Stimulated activated CD4-positive, alpha-beta T cell treated with anti-CD3 and anti-CD28 coated beads, TNF-alpha, amount 100 ng/mL, for 48 hours (primary cell): ENCODE results near the gene EHHADH.

Source experiments
- DNase-seq, 3 donors: peaks; one replicate each; pipeline ENCODE4 v3.0.0-alpha.2; 2020; ENCODE audit warnings: low read depth in 3 of 3

The EHHADH gene

GRCh38 chr3:185197068-185197467 is 56.8 kb downstream of the EHHADH start:
- DNase-seq, result no peak

DNA sequence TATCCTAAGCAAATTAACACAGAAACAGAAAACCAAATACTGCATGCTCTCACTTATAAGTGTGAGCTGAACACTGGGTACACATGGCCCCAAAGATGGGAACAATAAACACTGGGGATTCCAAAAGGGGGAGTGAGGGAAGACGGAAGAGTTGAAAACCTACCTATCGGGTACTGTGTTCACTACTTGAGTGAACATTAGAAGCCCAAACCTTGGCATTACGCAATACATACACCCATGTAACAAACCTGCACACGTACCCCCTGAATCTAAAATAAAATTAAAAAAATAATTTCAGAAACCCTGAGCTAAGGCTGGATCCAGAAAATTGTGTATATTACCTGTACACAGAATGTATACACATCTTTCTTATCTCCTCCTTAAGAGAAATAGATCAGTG is 58.2 kb downstream of the EHHADH start:
- no peak for DNase-seq

DNA sequence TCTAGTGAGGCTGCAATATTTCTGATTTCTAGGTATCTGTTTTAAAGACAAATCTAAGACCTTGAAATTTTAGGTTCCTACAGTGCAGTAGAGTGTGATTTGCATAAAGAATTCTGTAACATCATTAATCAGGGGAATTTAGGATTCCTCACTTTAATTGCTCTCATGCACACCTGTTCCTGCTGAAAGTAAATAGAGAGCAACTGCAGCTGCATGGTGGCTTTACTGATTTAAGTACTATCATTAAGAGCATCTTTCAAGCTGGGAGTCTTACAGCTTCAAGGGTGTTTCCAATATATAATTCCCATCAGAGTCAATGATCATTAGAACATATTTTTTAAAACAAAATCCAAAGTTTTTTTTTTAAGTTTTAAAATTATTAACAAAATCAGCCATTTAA is 65.0 kb downstream of the EHHADH start:
- no peak for DNase-seq

- DNase-seq, result no peak
Measured at GRCh38 chr3:185187391-185187790, 66.5 kb downstream of the EHHADH start.

DNA sequence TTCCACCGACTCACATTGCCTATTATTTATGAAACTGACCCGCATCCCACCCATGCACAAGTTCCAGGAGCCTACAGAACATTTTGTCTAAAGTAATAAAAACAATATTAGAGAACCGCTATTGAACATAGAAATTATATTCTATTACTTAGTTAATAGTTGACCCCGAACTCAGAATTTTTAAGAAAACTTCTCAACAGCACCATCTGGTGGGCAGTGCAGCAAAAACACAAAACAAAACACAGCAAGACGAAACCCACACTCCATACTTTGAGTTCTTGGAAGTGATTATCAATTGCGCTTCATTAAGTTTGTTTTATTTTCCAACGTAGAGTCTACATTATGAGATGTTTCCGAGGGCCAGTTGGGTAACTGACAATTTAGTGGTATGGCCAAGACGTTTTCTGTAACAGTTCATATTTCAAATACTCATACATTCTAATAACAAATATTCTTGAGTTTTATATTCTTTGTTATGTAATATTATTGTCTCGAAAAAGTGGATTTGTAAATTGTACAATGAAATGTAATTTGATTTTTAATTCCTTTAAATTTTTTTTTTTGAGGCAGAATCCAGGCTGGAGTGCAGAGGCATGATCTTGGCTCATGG is 77.0 kb downstream of the EHHADH start:
- peak in 1 of 3 donors; percentile 18 for DNase-seq

- no peak for DNase-seq
Measured at GRCh38 chr3:185175370-185175987, 78.4 kb downstream of the EHHADH start.

DNA sequence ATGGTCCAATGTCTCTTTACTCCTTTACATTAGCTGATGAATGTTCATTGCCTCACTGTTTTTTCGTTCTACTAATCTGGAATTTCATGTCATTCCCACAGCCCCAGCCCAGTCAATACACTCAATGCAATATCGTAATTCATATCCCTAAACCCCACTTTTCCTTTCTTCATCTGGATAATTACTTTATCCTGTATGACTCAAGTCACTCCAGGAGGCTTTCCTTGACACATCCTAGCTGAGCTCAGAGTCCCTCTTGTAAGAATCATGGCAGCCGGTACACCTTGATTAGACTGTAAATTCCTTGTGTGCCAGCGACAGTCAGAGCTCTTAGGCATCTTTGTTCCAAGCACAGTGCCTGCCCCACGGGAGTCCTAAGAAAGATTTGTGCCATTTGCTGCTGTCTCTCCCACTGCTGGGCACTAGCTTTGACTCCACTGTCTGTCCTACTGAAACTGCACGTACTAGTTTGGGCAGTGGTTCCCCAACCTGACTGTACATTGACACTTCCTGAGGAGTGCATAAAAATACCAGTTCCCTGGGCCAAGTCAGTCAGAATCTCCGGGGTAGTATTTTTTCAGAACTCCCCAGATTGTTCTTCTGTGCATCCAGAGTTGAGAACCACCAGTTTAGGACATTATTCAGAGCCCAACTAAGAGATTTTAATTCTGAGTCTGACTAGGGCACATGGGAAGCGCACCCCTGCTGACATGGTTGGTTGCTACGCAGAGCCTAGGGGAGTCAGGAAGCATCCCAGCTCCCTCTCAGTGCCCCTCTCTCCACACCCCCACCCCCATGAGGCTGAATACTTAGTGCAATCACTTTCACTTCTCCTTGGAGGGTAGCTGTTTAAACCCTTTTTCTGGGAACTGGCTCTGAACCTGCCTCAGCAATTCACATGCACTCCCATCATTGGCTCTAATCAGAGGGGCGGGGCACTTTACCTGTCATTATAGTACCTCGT is 81.5 kb downstream of the EHHADH start:
- DNase-seq, result no peak

DNA sequence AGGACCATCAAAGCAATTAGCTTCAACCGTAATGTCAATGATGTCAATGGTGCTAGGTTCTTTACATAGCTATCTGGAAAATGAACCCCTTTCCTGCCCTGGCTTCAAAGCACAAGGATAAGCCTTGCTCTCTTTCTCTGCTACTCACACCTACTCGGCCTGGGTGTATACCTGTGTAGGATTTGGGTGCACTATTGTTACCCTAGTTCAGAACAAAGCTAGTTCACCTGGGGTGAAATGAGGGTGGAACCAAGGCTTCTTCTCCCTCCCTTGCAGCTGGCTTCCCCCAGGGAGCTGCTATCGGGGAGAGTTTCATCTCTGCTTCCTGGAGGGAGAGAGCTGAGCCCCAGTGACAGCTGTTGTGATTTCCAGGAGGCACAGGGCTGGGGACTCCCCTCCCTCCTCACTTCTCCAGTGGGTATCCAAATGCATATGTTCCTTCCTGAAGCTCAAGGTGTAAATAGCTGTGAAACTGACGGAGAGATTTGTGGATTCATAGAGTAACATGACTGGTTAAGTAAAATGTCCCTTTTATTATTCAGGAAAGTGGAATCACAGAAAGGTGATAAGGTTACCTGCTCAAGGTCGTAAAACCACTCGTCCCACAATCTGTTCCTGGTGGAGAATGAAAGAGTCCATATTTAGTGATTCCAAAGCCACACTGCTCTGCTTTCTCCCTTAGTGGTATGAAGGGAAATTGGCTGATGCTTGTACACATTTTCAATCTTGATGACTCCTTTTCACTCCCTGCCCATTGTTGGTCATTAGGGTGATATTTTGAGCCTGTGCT is 89.2 kb downstream of the EHHADH start:
- DNase-seq, result no peak

DNA sequence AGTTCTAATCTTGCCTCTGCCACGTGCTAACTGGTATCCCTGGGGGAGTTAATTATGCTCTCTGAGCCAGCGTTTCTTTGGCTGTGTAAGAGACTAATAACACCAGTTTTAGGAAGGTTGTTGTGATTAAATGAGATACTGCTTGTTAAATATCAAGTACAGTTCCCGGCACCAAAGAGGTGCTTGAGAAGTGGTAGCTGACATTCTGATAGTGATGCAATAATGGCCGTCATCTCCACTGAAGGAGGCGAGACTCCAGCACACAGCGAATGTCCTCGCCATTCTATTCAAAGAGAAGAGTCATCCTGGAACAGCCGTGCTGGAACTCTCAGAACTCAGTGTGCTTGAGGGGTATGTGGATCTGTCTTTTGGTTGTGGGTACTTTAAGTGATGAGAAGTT is 91.2 kb downstream of the EHHADH start:
- DNase-seq, result no peak

DNA sequence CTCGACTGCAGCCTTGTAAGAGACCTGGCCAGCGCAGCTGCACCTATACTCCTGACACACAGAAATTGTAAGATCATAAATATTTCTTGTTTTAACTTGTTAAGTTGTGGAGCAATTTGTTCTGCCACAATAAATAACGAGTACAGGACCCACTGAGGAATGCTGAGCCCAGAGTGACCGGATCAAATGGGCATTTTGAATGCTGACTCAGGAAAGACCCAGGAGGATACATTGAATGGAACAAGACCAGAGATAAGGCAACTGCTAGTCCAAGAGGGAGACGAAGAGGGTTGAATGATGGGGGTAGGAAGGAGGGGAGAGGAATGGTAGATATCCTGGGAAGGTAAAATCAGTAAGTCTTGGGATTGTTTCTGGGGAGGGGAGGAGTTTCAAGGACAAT is 92.1 kb downstream of the EHHADH start:
- DNase-seq, result no peak

GRCh38 chr3:185157347-185157746 is 96.5 kb downstream of the EHHADH start:
- no peak for DNase-seq

DNA sequence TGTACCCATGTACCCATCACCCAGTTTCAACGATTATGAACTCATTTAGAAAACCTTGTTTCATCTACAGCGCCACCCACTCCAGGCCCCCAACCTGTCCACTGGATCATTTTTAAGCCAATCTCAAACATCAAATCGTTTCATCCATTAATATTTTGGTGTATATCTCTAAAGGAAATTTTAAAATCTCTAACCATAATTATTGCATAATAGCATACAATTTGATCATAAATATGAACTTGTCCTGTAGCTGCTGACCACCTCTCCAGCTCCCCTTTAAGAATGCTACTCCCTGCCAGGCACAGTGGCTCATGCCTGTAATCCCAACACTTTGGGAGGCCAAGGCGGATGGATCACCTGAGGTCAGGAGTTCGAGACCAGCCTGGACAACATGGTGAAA is 98.2 kb downstream of the EHHADH start:
- DNase-seq, result no peak

DNA sequence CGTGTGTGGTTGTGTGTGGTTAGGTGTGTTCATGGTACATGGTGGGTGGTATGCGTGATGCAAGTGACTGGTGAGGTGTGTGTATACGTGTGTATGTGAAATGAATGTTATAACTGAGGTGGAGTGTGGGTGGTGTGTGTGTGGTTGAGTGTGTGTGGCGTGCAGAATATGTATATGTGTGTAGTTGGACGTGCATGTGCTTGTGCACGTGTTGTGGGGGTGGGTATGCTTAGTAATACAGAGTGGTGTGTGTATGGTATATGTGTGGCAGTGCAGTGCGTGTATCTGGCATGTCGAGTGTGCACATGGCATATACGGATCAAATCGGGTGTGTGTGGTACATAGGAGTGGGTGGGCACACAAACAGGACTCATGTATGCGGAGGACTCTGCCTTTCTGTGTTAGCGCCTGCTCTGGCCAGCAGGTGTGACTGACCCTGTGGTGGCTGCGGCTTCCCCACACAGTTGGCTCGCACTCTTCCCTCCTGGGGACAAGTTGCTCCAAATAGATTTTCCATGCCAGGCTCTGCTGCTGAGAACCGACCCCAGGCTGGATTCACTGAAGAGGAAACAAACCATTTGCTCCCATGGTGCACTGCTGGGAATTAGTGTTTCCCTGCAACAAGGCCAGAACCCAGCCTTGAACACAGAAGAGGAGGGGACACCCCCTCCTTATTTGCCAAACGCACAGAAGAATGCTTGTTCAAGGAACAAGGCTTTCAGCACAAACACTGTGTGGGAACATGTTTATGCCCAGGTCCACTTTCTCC is 99.8 kb downstream of the EHHADH start:
- DNase-seq, result no peak

DNA sequence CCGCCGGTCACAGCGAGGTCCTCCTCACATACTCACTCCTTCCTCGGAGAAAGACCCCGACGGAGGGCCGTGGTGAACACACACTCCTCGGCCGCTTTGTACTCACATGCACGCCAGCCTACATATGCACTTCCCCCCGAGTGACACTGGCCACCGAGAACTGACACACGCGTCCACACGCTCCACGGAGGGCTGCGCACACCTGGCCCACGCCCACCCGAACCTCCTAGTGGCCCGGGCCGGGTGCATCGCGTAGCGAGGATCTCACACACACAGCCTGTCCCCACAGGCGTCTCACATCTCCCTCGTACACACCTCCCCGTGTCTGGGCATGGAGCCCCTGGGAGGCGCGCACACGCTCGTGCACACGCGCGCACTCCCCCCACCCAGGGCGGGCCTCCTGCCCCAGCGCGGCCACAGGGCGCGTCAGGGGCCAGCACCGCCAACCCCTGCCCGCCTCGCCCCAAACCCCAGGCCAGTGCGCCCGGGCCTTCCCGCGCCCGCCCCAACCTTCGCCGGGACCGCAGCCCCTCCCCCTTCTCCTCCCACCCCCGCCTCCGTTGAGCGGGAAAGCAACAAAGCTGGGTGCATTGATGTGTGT is 100.6 kb downstream of the EHHADH start:
- peak in 1 of 3 donors; percentile 9 for DNase-seq

GRCh38 chr3:185152410-185153170 is 101.3 kb downstream of the EHHADH start, which contains the start of gene C3orf70:
TSS of gene C3orf70 (minus strand) at chr3:185153060. CDS start at chr3:185152823, 237 bp downstream.
- peak in 1 of 3 donors; percentile 8 for DNase-seq

DNA sequence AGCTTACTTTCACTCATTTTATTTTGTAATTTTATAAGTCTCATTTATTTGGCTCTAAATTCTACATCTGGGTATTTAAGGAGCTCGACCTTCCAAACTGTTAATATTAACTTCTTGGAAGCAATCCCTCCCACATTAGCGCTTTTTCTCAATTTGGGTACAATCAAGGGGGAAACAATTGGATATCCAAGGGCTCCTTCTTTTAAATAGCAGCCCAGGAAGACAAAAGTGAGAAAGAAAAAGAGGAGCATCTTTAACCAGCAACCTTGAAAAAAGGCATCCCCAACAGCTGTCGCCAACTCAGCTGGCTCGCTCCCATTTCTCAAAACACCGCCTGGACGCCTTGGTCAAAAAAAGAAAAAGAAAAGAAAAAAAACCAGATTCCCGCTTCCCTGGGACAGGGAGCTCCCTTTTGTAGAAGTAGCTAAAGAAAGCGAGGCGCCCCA is 101.9 kb downstream of the EHHADH start:
- DNase-seq, result no peak

GRCh38 chr3:185151101-185151963 is 102.5 kb downstream of the EHHADH start:
- DNase-seq, result no peak

GRCh38 chr3:185150561-185150960 is 103.3 kb downstream of the EHHADH start:
- DNase-seq, result no peak

DNA sequence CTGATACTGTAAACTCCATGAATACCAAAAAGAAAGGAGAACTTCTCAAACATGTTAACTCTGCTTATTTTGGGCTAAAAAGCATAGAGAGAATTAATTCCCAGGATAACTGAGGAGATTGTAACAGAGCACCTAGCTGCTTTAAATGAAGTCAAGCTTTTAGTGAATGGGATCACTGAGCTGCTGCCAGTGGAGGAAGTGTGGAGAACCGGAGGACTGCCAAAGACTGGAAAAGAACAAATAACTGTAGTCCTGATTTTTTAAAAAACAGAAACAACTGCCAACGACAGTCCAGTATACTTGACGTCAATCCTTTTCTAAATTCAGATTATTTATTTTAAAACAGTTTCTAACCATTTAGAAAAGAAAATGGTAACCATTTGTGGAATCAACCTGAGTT is 104.3 kb downstream of the EHHADH start:
- no peak for DNase-seq
